ENCODE measurements around the gene TULP4.

Gene TULP4

GRCh38 chr6:158270389-158271127 lies 41.7 kb upstream of the TULP4 start:
- POLR2A ChIA-PET = no interaction called here
- TF ChIP-seq CTCF (IDR thresholded peaks at IDR 0.05; ENCODE audit: control extremely low read depth, extremely low read depth, low read depth, missing control alignments) = no peak
- no peak for DNase-seq (ENCODE audit: extremely low spot score)
- CTCF ChIA-PET = interaction anchor here (1.4 to 2.1 kb wide), 3 partner anchors 12 to 53 kb away, joined by 4 to 6 read pairs (median 4); no protein-coding TSS in a partner anchor

GRCh38 chr6:158272324-158272723 lies 39.9 kb upstream of the TULP4 start:
- no peak for TF ChIP-seq CTCF (IDR thresholded peaks at IDR 0.05; ENCODE audit: control extremely low read depth, extremely low read depth, low read depth, missing control alignments)
- ChIA-PET POLR2A (no interaction called here), CTCF (interaction anchor here (0.9 to 2.8 kb wide), 7 partner anchors 10 to 333 kb away, joined by 3 to 10 read pairs (median 3); no protein-coding TSS in a partner anchor)
- DNase-seq (ENCODE audit: extremely low spot score) = no peak

- ChIA-PET POLR2A (no interaction called here), CTCF (interaction anchor here (1.0 to 1.9 kb wide), 4 partner anchors 8 to 57 kb away, joined by 4 to 6 read pairs (median 4); no protein-coding TSS in a partner anchor)
- DNase-seq (ENCODE audit: extremely low spot score) = no peak
- no peak for TF ChIP-seq CTCF (IDR thresholded peaks at IDR 0.05; ENCODE audit: control extremely low read depth, extremely low read depth, low read depth, missing control alignments)
Observed at GRCh38 chr6:158278004-158278403, 34.3 kb upstream of the TULP4 start.

- ChIA-PET CTCF (no interaction called here), POLR2A (no interaction called here)
- no peak for TF ChIP-seq CTCF (IDR thresholded peaks at IDR 0.05; ENCODE audit: control extremely low read depth, extremely low read depth, low read depth, missing control alignments)
- no peak for DNase-seq (ENCODE audit: extremely low spot score)
Observed at GRCh38 chr6:158279615-158280014, 32.6 kb upstream of the TULP4 start.

GRCh38 chr6:158283304-158283980 lies 28.8 kb upstream of the TULP4 start:
- TF ChIP-seq CTCF (IDR thresholded peaks at IDR 0.05; ENCODE audit: control extremely low read depth, extremely low read depth, low read depth, missing control alignments) = no peak
- ChIA-PET CTCF (interaction anchor here (1.0 kb wide), 1 partner anchor 60 kb away, joined by 3 read pairs; no protein-coding TSS in a partner anchor), POLR2A (no interaction called here)
- DNase-seq (ENCODE audit: extremely low spot score) = no peak

- POLR2A ChIA-PET = no interaction called here
- CTCF ChIA-PET = interaction anchor here (1.2 to 1.8 kb wide), 3 partner anchors 12 to 63 kb away, joined by 3 to 8 read pairs (median 4); no protein-coding TSS in a partner anchor
- no peak for DNase-seq (ENCODE audit: extremely low spot score)
- no peak for TF ChIP-seq CTCF (IDR thresholded peaks at IDR 0.05; ENCODE audit: control extremely low read depth, extremely low read depth, low read depth, missing control alignments)
Observed at GRCh38 chr6:158284007-158284875, 28.0 kb upstream of the TULP4 start.

All from GM10248 (cell line).